OCI-LY1 (cell line): Measurements from ENCODE around the gene EEFSEC.

Source experiments
- EZH2 ChIP-seq: fragments of 200-600 bp; sonication (generic), shearing (Covaris generic); IDR thresholded peaks from 2 replicates; pipeline ENCODE4 v1.8.0; 2017; ENCODE audit warnings: borderline replicate concordance, mixed run types, mild to moderate bottlenecking, antibody characterized with exemption, low read length, moderate library complexity, mixed read lengths
- TF ChIP-seq, protein P1 (sequence below): fragments of 200-600 bp; sonication (generic), shearing (Covaris generic); IDR thresholded peaks from 2 replicates; pipeline ENCODE4 v1.5.1; 2017; ENCODE audit warnings: mild to moderate bottlenecking, antibody characterized with exemption, low read length, moderate library complexity, mixed read lengths

DNA sequence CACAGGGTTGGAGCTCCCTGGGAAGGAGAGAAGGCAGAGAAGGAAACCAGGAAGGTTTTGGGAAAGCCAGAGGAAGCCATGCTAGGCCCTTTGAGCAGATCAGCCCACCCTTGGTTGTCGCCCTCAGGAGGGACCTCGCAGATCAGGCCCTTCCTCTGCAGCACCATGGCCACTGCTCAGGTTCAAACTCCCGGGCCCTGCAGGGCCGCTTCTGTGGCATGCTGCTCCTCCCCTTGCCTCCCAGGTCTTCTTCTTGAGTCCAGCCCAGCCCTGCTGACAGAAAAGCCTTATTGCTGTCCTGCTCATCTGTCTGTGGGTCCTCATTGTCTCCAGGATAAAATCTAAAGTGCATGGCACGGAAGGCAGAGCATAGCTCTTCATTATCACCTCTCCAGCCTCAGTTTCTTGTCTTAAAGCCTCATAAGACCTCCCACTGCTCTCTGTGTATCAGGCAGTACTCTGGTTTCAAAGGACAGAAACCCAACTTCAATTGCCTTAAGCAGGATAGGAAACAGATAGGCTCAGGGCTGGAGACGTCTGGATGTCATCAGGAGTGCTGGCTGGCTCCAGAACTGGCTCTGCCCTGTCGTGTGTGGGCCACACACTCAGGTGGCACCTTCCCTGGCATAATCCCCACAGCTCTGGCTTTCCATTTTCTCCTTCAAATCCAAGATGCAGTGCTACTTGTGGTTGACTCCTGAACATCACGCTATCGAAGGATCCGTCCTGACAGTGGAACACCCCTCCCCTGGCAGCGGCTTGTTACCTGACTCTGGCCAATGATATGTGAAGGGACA, 118.5 kb downstream of the EEFSEC start:
- TF ChIP-seq, protein P1, sequence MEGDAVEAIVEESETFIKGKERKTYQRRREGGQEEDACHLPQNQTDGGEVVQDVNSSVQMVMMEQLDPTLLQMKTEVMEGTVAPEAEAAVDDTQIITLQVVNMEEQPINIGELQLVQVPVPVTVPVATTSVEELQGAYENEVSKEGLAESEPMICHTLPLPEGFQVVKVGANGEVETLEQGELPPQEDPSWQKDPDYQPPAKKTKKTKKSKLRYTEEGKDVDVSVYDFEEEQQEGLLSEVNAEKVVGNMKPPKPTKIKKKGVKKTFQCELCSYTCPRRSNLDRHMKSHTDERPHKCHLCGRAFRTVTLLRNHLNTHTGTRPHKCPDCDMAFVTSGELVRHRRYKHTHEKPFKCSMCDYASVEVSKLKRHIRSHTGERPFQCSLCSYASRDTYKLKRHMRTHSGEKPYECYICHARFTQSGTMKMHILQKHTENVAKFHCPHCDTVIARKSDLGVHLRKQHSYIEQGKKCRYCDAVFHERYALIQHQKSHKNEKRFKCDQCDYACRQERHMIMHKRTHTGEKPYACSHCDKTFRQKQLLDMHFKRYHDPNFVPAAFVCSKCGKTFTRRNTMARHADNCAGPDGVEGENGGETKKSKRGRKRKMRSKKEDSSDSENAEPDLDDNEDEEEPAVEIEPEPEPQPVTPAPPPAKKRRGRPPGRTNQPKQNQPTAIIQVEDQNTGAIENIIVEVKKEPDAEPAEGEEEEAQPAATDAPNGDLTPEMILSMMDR, result no peak
- no peak for TF ChIP-seq EZH2
